AG10803 (cell line): ENCODE data around the gene YIPF5.

Experiments used
- DNase-seq: peaks from one replicate; pipeline ENCODE4 v3.0.0; 2010; ENCODE audit warnings: low read depth
- H3K4me3 ChIP-seq: 2 replicates; pipeline ENCODE4 v1.5.1; 2011; ENCODE audit warnings: mild to moderate bottlenecking, low read length, control low read depth
- CTCF ChIP-seq: conservative IDR thresholded peaks from 2 replicates; pipeline ENCODE4 v1.5.1; 2011; ENCODE audit warnings: mild to moderate bottlenecking, low read length, control low read depth, inconsistent platforms

Gene YIPF5

GRCh38 chr5:144114571-144114970 lies 55.9 kb downstream of the YIPF5 start:
- no peak for DNase-seq
- H3K4me3 ChIP-seq = no peak overlapping the region
- TF ChIP-seq CTCF = no peak
